BJ (cell line): ENCODE results near the gene BTBD16. TPM values are rescaled to one million over a fixed set of nuclear protein-coding genes. Genes with fewer than 3 reads are reported as not detected.

Source experiments
- CTCF ChIA-PET: fragments of 350-600 bp; formaldehyde crosslinking; extraction: SDS; loops from one replicate; lab custom pipeline; 2021; ENCODE audit warnings: antibody characterized with exemption, inconsistent platforms; lab: Yijun Ruan, JAX
- POLR2A ChIA-PET: fragments of 300-600 bp; sonication (Branson Sonifier 250); formaldehyde crosslinking; extraction: SDS; loops from one replicate; lab custom pipeline; 2021; ENCODE audit warnings: antibody characterized with exemption; lab: Charles Lee
- DNase-seq: peaks from one replicate; pipeline ENCODE4 v3.0.0-alpha.2; 2011; ENCODE audit warnings: low read depth
- H3K27me3 ChIP-seq: 2 replicates; pipeline ENCODE4 v1.6.0; 2011; ENCODE audit warnings: low read length; ENCODE audit not compliant: control insufficient read depth, insufficient read depth
- H3K36me3 ChIP-seq: 2 replicates; pipeline ENCODE4 v1.5.1; 2011; ENCODE audit warnings: low read length; ENCODE audit not compliant: control insufficient read depth, insufficient read depth
- H3K4me3 ChIP-seq: 2 replicates; pipeline ENCODE4 v1.5.1; 2011; ENCODE audit warnings: low read depth, mild to moderate bottlenecking, control low read depth, low read length
- polyA plus RNA-seq: library from polyadenylated mRNA; depleted of rRNA; stranded (reverse); fragments of >200 nt; gene quantifications from 2 replicates; pipeline ENCODE4 v1.2.3, GENCODE V29; 2011
- TF ChIP-seq, protein P1 (sequence below): IDR thresholded peaks from 2 replicates; pipeline ENCODE4 v1.5.1; 2011; ENCODE audit warnings: low read depth, mild to moderate bottlenecking, control low read depth, inconsistent platforms, low read length, moderate library complexity; ENCODE audit not compliant: insufficient read depth

Gene BTBD16
- polyA plus RNA-seq, 1 experiment: not detected

DNA sequence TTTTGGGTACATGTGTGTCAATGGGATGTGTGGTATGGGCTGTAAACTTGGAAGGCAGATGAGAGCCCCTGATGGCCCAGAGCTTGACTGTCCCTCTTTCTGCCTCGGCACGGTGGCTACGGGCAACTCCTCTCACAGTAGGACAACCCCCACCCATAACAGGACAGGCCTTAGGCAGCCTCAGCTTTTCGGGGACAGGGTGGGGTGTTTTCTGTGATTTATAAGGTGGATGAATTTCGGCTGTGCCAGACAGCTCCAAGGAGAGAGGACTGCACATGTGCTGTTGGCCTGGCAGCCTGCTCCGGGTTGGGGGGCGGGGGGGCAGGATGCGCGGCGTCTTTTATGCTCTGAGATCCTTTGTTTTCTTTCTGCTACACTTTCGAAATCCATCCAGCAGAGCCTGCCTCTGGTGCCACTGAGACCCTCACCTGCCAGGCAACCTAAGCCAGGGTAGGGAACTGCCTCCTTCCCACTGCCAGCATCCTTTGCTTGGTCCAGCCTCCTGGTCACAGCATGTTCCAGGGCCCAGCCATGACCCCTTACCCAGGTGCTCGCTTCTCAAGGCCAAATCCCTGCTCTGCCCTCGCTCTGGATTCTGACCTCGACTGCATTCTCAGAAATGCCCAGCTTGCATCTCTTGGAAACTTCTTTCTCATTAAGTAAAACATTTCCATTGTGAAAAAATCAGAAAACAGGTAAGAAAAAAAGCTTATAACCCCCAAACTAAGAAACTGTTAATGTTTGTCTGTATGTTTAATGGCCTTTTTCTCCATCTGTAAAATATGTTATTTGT, 15.4 kb upstream of the BTBD16 start:
- H3K27me3 ChIP-seq: no peaks in the 10 kb centered on the region
- POLR2A ChIA-PET: no interaction called here
- H3K4me3 ChIP-seq: no peak overlapping the region
- TF ChIP-seq, protein P1, sequence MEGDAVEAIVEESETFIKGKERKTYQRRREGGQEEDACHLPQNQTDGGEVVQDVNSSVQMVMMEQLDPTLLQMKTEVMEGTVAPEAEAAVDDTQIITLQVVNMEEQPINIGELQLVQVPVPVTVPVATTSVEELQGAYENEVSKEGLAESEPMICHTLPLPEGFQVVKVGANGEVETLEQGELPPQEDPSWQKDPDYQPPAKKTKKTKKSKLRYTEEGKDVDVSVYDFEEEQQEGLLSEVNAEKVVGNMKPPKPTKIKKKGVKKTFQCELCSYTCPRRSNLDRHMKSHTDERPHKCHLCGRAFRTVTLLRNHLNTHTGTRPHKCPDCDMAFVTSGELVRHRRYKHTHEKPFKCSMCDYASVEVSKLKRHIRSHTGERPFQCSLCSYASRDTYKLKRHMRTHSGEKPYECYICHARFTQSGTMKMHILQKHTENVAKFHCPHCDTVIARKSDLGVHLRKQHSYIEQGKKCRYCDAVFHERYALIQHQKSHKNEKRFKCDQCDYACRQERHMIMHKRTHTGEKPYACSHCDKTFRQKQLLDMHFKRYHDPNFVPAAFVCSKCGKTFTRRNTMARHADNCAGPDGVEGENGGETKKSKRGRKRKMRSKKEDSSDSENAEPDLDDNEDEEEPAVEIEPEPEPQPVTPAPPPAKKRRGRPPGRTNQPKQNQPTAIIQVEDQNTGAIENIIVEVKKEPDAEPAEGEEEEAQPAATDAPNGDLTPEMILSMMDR: no peak
- no peak for DNase-seq
- peaks cover 2% of the 10 kb centered on the region; the same call in 1 of the 2 replicates for H3K36me3 ChIP-seq
- CTCF ChIA-PET: interaction anchor here (0.7 to 4.8 kb wide), 2 partner anchors 12 to 21 kb away, joined by 3 to 35 read pairs; no protein-coding TSS in a partner anchor

DNA sequence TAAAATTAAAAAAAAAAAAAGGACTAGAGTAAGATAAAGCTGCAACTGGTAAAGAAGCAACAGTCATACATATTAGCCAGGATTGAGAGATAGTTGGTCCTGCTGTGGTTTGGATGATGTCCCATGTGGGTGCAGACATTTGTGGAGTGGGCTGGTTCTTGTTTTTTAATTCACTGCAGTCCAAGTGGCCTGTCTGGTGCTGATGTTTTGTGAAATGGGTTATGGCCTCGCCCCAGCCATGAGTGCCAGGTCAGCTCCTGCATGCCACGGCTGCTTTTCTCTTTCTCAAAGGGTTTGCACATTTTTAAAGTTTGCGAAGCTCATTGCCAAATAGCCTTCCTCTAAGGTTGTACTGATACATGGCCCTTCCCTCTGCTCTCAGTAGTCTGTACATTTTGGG, 14.1 kb upstream of the BTBD16 start:
- TF ChIP-seq, protein P1: no peak
- POLR2A ChIA-PET: no interaction called here
- CTCF ChIA-PET: interaction anchor here (0.8 to 4.8 kb wide), 3 partner anchors 11 to 156 kb away, joined by 3 to 35 read pairs (median 10); no protein-coding TSS in a partner anchor
- Histone ChIP-seq H3K27me3 (no peaks in the 10 kb centered on the region), H3K36me3 (peaks cover 2% of the 10 kb centered on the region; the same call in 1 of the 2 replicates), H3K4me3 (no peak overlapping the region)
- no peak for DNase-seq

DNA sequence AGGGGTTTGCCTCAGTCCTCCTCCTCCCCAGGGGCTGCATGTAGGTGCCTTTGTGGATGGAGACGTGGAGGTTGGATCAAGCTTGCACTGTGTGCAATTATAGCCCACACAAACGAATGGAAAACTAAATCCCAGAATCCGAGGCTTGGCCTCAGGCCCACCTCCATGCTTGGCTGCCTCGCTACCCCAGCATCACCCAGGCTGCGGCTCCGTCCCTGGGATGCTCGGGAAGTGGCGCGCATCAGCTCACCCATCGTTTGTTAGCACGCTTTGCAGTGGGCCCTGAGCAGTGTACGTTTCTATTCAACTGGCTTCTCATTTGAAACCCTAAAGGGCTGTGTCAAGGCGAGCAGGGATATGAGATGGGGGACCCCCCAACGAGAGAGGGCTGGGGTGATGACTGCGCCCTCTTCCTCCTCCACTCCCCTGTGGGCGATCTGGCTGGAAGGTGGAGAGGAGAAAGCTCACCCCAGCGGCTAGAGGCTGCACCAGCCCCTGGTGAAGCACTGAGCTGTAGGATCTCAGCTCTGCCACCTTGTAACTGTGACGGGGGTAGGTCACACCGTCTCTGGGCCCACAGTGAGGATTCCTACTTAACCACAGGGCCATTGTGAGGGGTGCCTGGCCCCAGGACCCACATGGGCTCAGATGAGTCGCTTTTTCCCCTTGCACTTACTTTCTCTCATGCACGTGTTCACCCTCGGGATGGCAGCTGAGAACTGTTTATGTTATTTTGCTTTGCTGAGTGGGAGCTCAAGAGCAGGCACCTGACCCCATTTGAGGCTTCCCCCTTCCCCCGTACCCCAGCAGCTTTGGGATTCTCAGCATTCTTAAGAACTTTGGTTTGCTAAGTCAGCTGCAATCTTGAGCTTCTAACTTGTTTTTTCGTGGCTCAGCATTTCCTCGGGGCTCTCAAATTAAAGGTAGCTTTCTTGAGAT, 12.7 kb upstream of the BTBD16 start:
- H3K4me3 ChIP-seq: no peak overlapping the region
- DNase-seq: no peak
- ChIA-PET POLR2A (no interaction called here), CTCF (interaction anchor here (0.8 to 4.8 kb wide), 5 partner anchors 10 to 116 kb away, joined by 3 to 35 read pairs (median 5); no protein-coding TSS in a partner anchor)
- TF ChIP-seq, protein P1: no peak
- H3K36me3 ChIP-seq: peaks cover 2% of the 10 kb centered on the region; the same call in 1 of the 2 replicates
- H3K27me3 ChIP-seq: no peaks in the 10 kb centered on the region

DNA sequence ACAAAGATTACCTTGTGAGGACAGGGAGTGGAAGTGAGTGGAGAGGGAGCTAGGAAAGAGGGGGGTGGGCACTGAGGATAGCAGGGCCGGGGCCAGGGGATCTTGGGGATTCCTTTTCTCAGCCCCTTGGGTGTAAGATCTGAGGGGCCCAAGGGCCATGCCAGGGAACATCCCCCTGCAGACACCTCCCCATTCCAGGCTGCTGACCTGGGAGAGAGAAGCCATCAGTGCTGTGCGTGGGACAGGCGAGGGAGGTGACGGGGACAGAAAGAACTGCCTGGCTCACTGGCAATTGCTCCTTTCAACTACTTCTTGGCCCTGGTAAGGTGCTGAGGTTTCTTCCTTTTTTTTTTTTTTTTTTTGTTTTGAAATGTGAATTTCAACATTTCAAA, 12.0 kb upstream of the BTBD16 start:
- DNase-seq: no peak
- Histone ChIP-seq H3K4me3 (no peak overlapping the region), H3K36me3 (peaks cover 2% of the 10 kb centered on the region; the same call in 1 of the 2 replicates), H3K27me3 (no peaks in the 10 kb centered on the region)
- ChIA-PET CTCF (interaction anchor here (0.8 to 4.8 kb wide), 4 partner anchors 9 to 116 kb away, joined by 3 to 35 read pairs (median 8); no protein-coding TSS in a partner anchor), POLR2A (no interaction called here)
- TF ChIP-seq, protein P1: no peak
